Endothelial cell of umbilical vein (primary cell): ENCODE measurements around the gene SNX25. TPM values are rescaled to one million over a fixed set of nuclear protein-coding genes. Genes with fewer than 3 reads are reported as not detected.

Experiments used
- BruUV-seq: library from RNA; stranded (reverse); fragments of 400-500 nt; replicated peaks from 2 replicates; lab custom pipeline; 2021; lab: Mats Ljungman, UMichigan
- CTCF ChIA-PET: fragments of 300-600, 350-600 bp; sonication (Branson Sonifier 250); formaldehyde crosslinking; loops from one replicate; lab custom pipeline; 2021; ENCODE audit warnings: antibody characterized with exemption, inconsistent platforms; lab: Charles Lee
- POLR2A ChIA-PET: fragments of 300-600, 350-600 bp; sonication (Branson Sonifier 250); formaldehyde crosslinking; loops from one replicate; lab custom pipeline; 2021; ENCODE audit warnings: antibody characterized with exemption, inconsistent platforms; lab: Charles Lee
- DNase-seq: peaks from one replicate; pipeline ENCODE4 v3.0.0-alpha.2; 2011; ENCODE audit warnings: low read depth, low spot score
- FAIRE-seq: peaks from 2 replicates; lab custom pipeline; 2011; peaks lifted over from hg19 to GRCh38; lab: Jason Lieb, UNC
- H2AFZ ChIP-seq: 2 replicates; pipeline ENCODE4 v1.6.0; 2012; ENCODE audit warnings: low read depth, low read length, control low read depth, inconsistent platforms
- H3K27ac ChIP-seq: 2 replicates; pipeline ENCODE4 v1.5.1; 2011; ENCODE audit warnings: low read depth, mild to moderate bottlenecking, control low read depth, low read length, moderate library complexity; ENCODE audit not compliant: insufficient read depth
- H3K27me3 ChIP-seq, 2 experiments: 2 replicates each; pipeline versions ENCODE4 v1.6.0 to v1.6.1; 2011; ENCODE audit warnings: low read length in 2 of 2, mixed read lengths in 1 of 2; ENCODE audit not compliant: control insufficient read depth in 2 of 2, insufficient read depth in 2 of 2
- H3K36me3 ChIP-seq, 2 experiments: 2 replicates in 1 of 2; 3 replicates in 1 of 2; pipeline ENCODE4 v1.5.1; 2011; ENCODE audit warnings: low read length in 2 of 2, mild to moderate bottlenecking in 1 of 2, moderate library complexity in 1 of 2; ENCODE audit not compliant: control insufficient read depth in 2 of 2, insufficient read depth in 2 of 2; ENCODE audit errors: extremely low read depth in 1 of 2
- H3K4me1 ChIP-seq: 3 replicates; pipeline ENCODE4 v1.5.1; 2011; ENCODE audit warnings: mild to moderate bottlenecking, low read length; ENCODE audit not compliant: control insufficient read depth, insufficient read depth; ENCODE audit errors: extremely low read depth
- H3K4me2 ChIP-seq: 2 replicates; pipeline ENCODE4 v1.6.1; 2011; ENCODE audit warnings: low read length, control low read depth, mixed read lengths; ENCODE audit not compliant: insufficient read depth
- H3K4me3 ChIP-seq, 3 experiments: fragments of 200-600 bp in 1 of 3; sonication (generic), shearing (Covaris generic) in 1 of 3; replicated peaks in 1 of 3; 2 replicates each; pipeline ENCODE4 v1.5.1; 2011 to 2016; ENCODE audit warnings: control low read depth in 3 of 3, low read length in 3 of 3, mild to moderate bottlenecking in 2 of 3, inconsistent platforms in 1 of 3, low read depth in 1 of 3, moderate library complexity in 1 of 3; ENCODE audit not compliant: insufficient read depth in 1 of 3
- H3K79me2 ChIP-seq: 2 replicates; pipeline ENCODE4 v1.6.0; 2012; ENCODE audit warnings: low read length, inconsistent platforms; ENCODE audit not compliant: control insufficient read depth, insufficient read depth
- H3K9ac ChIP-seq: replicated peaks from 2 replicates; pipeline ENCODE3; 2011; ENCODE audit warnings: low read length, control low read depth; ENCODE audit not compliant: insufficient read depth; ENCODE audit errors: extremely low read depth
- H3K9me1 ChIP-seq: replicated peaks from 3 replicates; pipeline ENCODE4 v1.6.0; 2011; ENCODE audit warnings: mild to moderate bottlenecking, low read length; ENCODE audit not compliant: control insufficient read depth, insufficient read depth; ENCODE audit errors: extremely low read depth
- H3K9me3 ChIP-seq: replicated peaks from 2 replicates; pipeline ENCODE4 v1.5.1; 2012; ENCODE audit warnings: low read length, inconsistent platforms; ENCODE audit not compliant: control insufficient read depth, insufficient read depth
- H4K20me1 ChIP-seq: replicated peaks from 2 replicates; pipeline ENCODE3; 2011; ENCODE audit warnings: mild to moderate bottlenecking, low read length; ENCODE audit not compliant: control insufficient read depth, insufficient read depth; ENCODE audit errors: extremely low read depth
- CTCF ChIP-seq, 2 donors: IDR thresholded peaks; 1 replicate in 1 of 2; 2 replicates in 1 of 2; pipeline ENCODE4 v1.5.1; 2011; ENCODE audit warnings: low read length in 2 of 2, mild to moderate bottlenecking in 2 of 2, moderate library complexity in 2 of 2, control low read depth in 1 of 2, inconsistent platforms in 1 of 2, low read depth in 1 of 2; ENCODE audit not compliant: insufficient read depth in 1 of 2; ENCODE audit errors: extremely low read depth in 1 of 2
- EZH2 ChIP-seq: IDR thresholded peaks from 2 replicates; pipeline ENCODE4 v1.6.1; 2012; ENCODE audit warnings: borderline replicate concordance, low read depth, mild to moderate bottlenecking, moderate library complexity, low read length, inconsistent platforms; ENCODE audit not compliant: severe bottlenecking
- FOS ChIP-seq: IDR thresholded peaks from 2 replicates; pipeline ENCODE4 v1.6.1; 2011; ENCODE audit warnings: mild to moderate bottlenecking, low read length, moderate library complexity, borderline replicate concordance; ENCODE audit not compliant: insufficient read depth
- GATA2 ChIP-seq: IDR thresholded peaks from 2 replicates; pipeline ENCODE4 v1.7.0; 2011; ENCODE audit warnings: low read depth, mild to moderate bottlenecking, moderate library complexity, mixed read lengths, low read length; ENCODE audit not compliant: insufficient read length, insufficient read depth
- JUN ChIP-seq: IDR thresholded peaks from 2 replicates; pipeline ENCODE4 v1.6.1; 2011; ENCODE audit warnings: borderline replicate concordance, low read depth; ENCODE audit not compliant: insufficient read length, insufficient read depth
- MAX ChIP-seq: IDR thresholded peaks from 2 replicates; pipeline ENCODE4 v1.6.1; 2011; ENCODE audit not compliant: insufficient read depth, insufficient read length
- MYC ChIP-seq: IDR thresholded peaks from one replicate; pipeline ENCODE4 v1.6.1; 2011; ENCODE audit warnings: mild to moderate bottlenecking, low read depth, low read length
- POLR2A ChIP-seq: IDR thresholded peaks from 2 replicates; pipeline ENCODE4 v1.6.1; 2012; ENCODE audit warnings: low read depth, mild to moderate bottlenecking, control low read depth, low read length
- POLR2AphosphoS5 ChIP-seq: IDR thresholded peaks from 2 replicates; pipeline ENCODE4 v1.6.1; 2012; ENCODE audit warnings: low read depth, mild to moderate bottlenecking, control low read depth, low read length, moderate library complexity; ENCODE audit not compliant: insufficient read depth
- dilution Hi-C: fragments of 300-500 bp; cut with MboI; formaldehyde crosslinking; loops from one replicate; pipeline ENCODE4 v1.15.0; 2019; ENCODE audit warnings: low sequenced_read_pairs; ENCODE audit not compliant: extremely low pct_ligation_motif_present
- intact Hi-C: fragments of 100-400 bp; cut with micrococcal nuclease; formaldehyde crosslinking; loops from one replicate; pipeline ENCODE4 v1.10.0; 2022
- polyA plus RNA-seq, 4 experiments: library from polyadenylated mRNA; depleted of rRNA in 3 of 4; stranded (reverse) in 3 of 4; unstranded in 1 of 4; fragments of >200 nt; gene quantifications; 2 replicates each; pipeline versions ENCODE4 v1.2.1 to v1.2.3, GENCODE V29; 2011 to 2012; ENCODE audit warnings: missing spikeins in 1 of 4
- total RNA-seq: library from RNA; stranded (reverse); gene quantifications from 2 replicates; pipeline ENCODE4 v1.2.3, GENCODE V29; 2021

The SNX25 gene
- total and polyA plus RNA-seq, 2 donors (not counting 3 experiments of a cell fraction or from before 2014, with no cell fraction given) = 6.6 to 16.1 TPM

- FAIRE-seq = no peak
- Histone ChIP-seq H3K4me3 (no peak overlapping the region), H3K4me1 (peaks cover 2% of the 10 kb centered on the region), H4K20me1 (no peaks in the 10 kb centered on the region), H2AFZ (no peak overlapping the region), H3K9me1 (no peaks in the 10 kb centered on the region), H3K36me3 (peaks cover 0 to 4% of the 10 kb centered on the region in 2 experiments), H3K27ac (no peak overlapping the region), H3K9me3 (no peaks in the 10 kb centered on the region), H3K9ac (no peak overlapping the region), H3K4me2 (no peak overlapping the region), H3K79me2 (peaks cover 30% of the 10 kb centered on the region), H3K27me3 (no peaks in the 10 kb centered on the region)
- no peak for DNase-seq
- TF ChIP-seq POLR2AphosphoS5 (no peak), MYC (no peak), CTCF (IDR thresholded peaks at IDR 0.05; ENCODE audit: extremely low read depth in 1 of 2, insufficient read depth in 1 of 2, low read depth in 1 of 2, low read length in 2 of 2) (no peak), GATA2 (no peak), EZH2 (no peak), FOS (no peak), POLR2A (no peak), JUN (no peak), MAX (no peak)
- ChIA-PET POLR2A (no interaction called here), CTCF (no interaction called here)
- BruUV-seq = no TSS peak
- dilution Hi-C loops = no loop called here
- intact Hi-C loops = no loop called here
Measured at GRCh38 chr4:185229021-185229818, 19.8 kb downstream of the SNX25 start.
